IMR-90 (cell line): ENCODE measurements around the gene ASB13. TPM values are rescaled to one million over a fixed set of nuclear protein-coding genes. Genes with fewer than 3 reads are reported as not detected.

Experiments used
- ATAC-seq: fragments of 200-7000 bp; cut with Tn5 transposase; 2 replicates; pipeline ENCODE4 v1.9.1; 2020; ENCODE audit warnings: low read depth, mild to moderate bottlenecking, moderate library complexity
- BruUV-seq: library from RNA; stranded (reverse); fragments of 400-500 nt; replicated peaks from 2 replicates; lab custom pipeline; 2021; lab: Mats Ljungman, UMichigan
- CTCF ChIA-PET: fragments of 300-600 bp; formaldehyde crosslinking; extraction: SDS; loops from one replicate; lab custom pipeline; 2021; ENCODE audit warnings: antibody characterized with exemption; lab: Yijun Ruan, JAX
- POLR2A ChIA-PET: fragments of 300-600 bp; sonication (Branson Sonifier 250); formaldehyde crosslinking; loops from one replicate; lab custom pipeline; 2022; ENCODE audit warnings: antibody characterized with exemption; ENCODE audit not compliant: unreplicated experiment; lab: Charles Lee
- DNase-seq: peaks from one replicate; pipeline ENCODE4 v3.0.0; 2013
- H2AFZ ChIP-seq: replicated peaks from 2 replicates; pipeline ENCODE3; 2013; ENCODE audit warnings: low read length, mild to moderate bottlenecking; ENCODE audit not compliant: poor library complexity
- H2AK5ac ChIP-seq: 2 replicates; pipeline ENCODE4 v1.6.1; 2013; ENCODE audit warnings: low read depth, low read length, inconsistent platforms
- H2AK9ac ChIP-seq: replicated peaks from 2 replicates; pipeline ENCODE3; 2013; ENCODE audit warnings: mild to moderate bottlenecking, low read depth, low read length, moderate library complexity; ENCODE audit not compliant: poor library complexity
- H2BK120ac ChIP-seq: 2 replicates; pipeline ENCODE4 v1.6.1; 2013; ENCODE audit warnings: low read depth, low read length, inconsistent platforms
- H2BK15ac ChIP-seq: 3 replicates; pipeline ENCODE4 v1.6.1; 2013; ENCODE audit warnings: low read depth, low read length, inconsistent platforms
- H2BK20ac ChIP-seq: 2 replicates; pipeline ENCODE4 v1.6.1; 2013; ENCODE audit warnings: low read depth, mild to moderate bottlenecking, inconsistent platforms, low read length, moderate library complexity
- H2BK5ac ChIP-seq: 2 replicates; pipeline ENCODE4 v1.6.1; 2013; ENCODE audit warnings: mild to moderate bottlenecking, low read depth, low read length, inconsistent platforms; ENCODE audit not compliant: poor library complexity, severe bottlenecking
- H3K14ac ChIP-seq: replicated peaks from 2 replicates; pipeline ENCODE4 v1.6.1; 2013; ENCODE audit warnings: low read depth, low read length, inconsistent platforms
- H3K18ac ChIP-seq: 2 replicates; pipeline ENCODE4 v1.6.1; 2013; ENCODE audit warnings: low read depth, low read length, control low read depth
- H3K23ac ChIP-seq: 2 replicates; pipeline ENCODE4 v1.6.1; 2013; ENCODE audit warnings: low read depth, low read length, inconsistent platforms
- H3K27ac ChIP-seq: 2 replicates; pipeline ENCODE4 v1.5.1; 2013; ENCODE audit warnings: mild to moderate bottlenecking, control low read depth, low read length; ENCODE audit not compliant: insufficient read depth
- H3K27me3 ChIP-seq: 2 replicates; pipeline ENCODE4 v1.6.1; 2013; ENCODE audit warnings: low read length; ENCODE audit not compliant: control insufficient read depth, insufficient read depth
- H3K36me3 ChIP-seq: 2 replicates; pipeline ENCODE4 v1.6.1; 2013; ENCODE audit warnings: low read length, mixed read lengths; ENCODE audit not compliant: control insufficient read depth, insufficient read depth
- H3K4ac ChIP-seq: 2 replicates; pipeline ENCODE4 v1.6.1; 2013; ENCODE audit warnings: low read depth, low read length, inconsistent platforms
- H3K4me1 ChIP-seq: 2 replicates; pipeline ENCODE4 v1.6.1; 2013; ENCODE audit warnings: low read length, mixed read lengths; ENCODE audit not compliant: control insufficient read depth, insufficient read depth
- H3K4me2 ChIP-seq: 2 replicates; pipeline ENCODE4 v1.6.1; 2013; ENCODE audit warnings: low read depth, mild to moderate bottlenecking, control low read depth, low read length, moderate library complexity
- H3K4me3 ChIP-seq: 2 replicates; pipeline ENCODE4 v1.5.1; 2013; ENCODE audit warnings: low read depth, mild to moderate bottlenecking, control low read depth, low read length, moderate library complexity; ENCODE audit not compliant: insufficient read depth
- H3K56ac ChIP-seq: 2 replicates; pipeline ENCODE4 v1.6.1; 2013; ENCODE audit warnings: low read length, inconsistent platforms; ENCODE audit not compliant: insufficient read depth; ENCODE audit errors: extremely low read depth
- H3K79me1 ChIP-seq, 2 experiments: 2 replicates each; pipeline ENCODE4 v1.6.1; 2013; ENCODE audit warnings: low read length in 2 of 2, inconsistent platforms in 1 of 2, low read depth in 1 of 2
- H3K9ac ChIP-seq: 2 replicates; pipeline ENCODE4 v1.6.1; 2013; ENCODE audit warnings: low read depth, low read length, control low read depth
- H3K9me1 ChIP-seq: 2 replicates; pipeline ENCODE4 v1.6.1; 2013; ENCODE audit warnings: low read length, inconsistent platforms; ENCODE audit not compliant: insufficient read depth
- H3K9me3 ChIP-seq: 2 replicates; pipeline ENCODE4 v1.6.1; 2013; ENCODE audit warnings: low read length; ENCODE audit not compliant: control insufficient read depth, insufficient read depth
- H4K20me1 ChIP-seq: 2 replicates; pipeline ENCODE4 v1.6.1; 2013; ENCODE audit warnings: low read length, inconsistent platforms; ENCODE audit not compliant: insufficient read depth
- H4K5ac ChIP-seq: 2 replicates; pipeline ENCODE4 v1.6.1; 2013; ENCODE audit warnings: mild to moderate bottlenecking, low read depth, low read length, control low read depth
- H4K8ac ChIP-seq, 2 experiments: 2 replicates each; pipeline ENCODE4 v1.6.1; 2013; ENCODE audit warnings: low read depth in 2 of 2, low read length in 2 of 2, control low read depth in 1 of 2, inconsistent platforms in 1 of 2
- H4K91ac ChIP-seq: 2 replicates; pipeline ENCODE4 v1.6.1; 2013; ENCODE audit warnings: low read depth, low read length, inconsistent platforms; ENCODE audit not compliant: insufficient read depth
- BHLHE40 ChIP-seq: fragments of 150-350 bp; IDR thresholded peaks from 2 replicates; pipeline ENCODE4 v1.6.1; 2016; ENCODE audit warnings: mild to moderate bottlenecking, low read depth, low read length
- CHD1 ChIP-seq: IDR thresholded peaks from 2 replicates; pipeline ENCODE4 v1.6.1; 2012; ENCODE audit warnings: low read depth, low read length, improper control_type of control experiment
- FOS ChIP-seq: fragments of 150-350 bp; IDR thresholded peaks from 2 replicates; pipeline ENCODE4 v1.6.1; 2016; ENCODE audit warnings: low read depth, low read length
- MAFK ChIP-seq: IDR thresholded peaks from 2 replicates; pipeline ENCODE4 v1.6.1; 2012; ENCODE audit warnings: low read depth, low read length, improper control_type of control experiment
- MAZ ChIP-seq: IDR thresholded peaks from 2 replicates; pipeline ENCODE4 v1.6.1; 2012; ENCODE audit warnings: low read depth, mild to moderate bottlenecking, low read length, improper control_type of control experiment, moderate library complexity, borderline replicate concordance
- POLR2A ChIP-seq: IDR thresholded peaks from 2 replicates; pipeline ENCODE4 v1.6.1; 2012; ENCODE audit warnings: mild to moderate bottlenecking, low read depth, low read length
- RAD21 ChIP-seq: IDR thresholded peaks from 2 replicates; pipeline ENCODE4 v1.6.1; 2012; ENCODE audit warnings: low read length, improper control_type of control experiment
- RCOR1 ChIP-seq: IDR thresholded peaks from 2 replicates; pipeline ENCODE4 v1.6.1; 2012; ENCODE audit warnings: mild to moderate bottlenecking, low read length, improper control_type of control experiment; ENCODE audit not compliant: insufficient replicate concordance
- RFX5 ChIP-seq: IDR thresholded peaks from 2 replicates; pipeline ENCODE4 v1.8.0; 2012; ENCODE audit warnings: low read depth, mild to moderate bottlenecking, low read length, moderate library complexity
- SMC3 ChIP-seq: fragments of 150-350 bp; IDR thresholded peaks from 2 replicates; pipeline ENCODE4 v1.6.1; 2016; ENCODE audit warnings: low read depth, mild to moderate bottlenecking, antibody characterized with exemption, low read length, moderate library complexity
- WGBS, 2 experiments: methylation state at CpG; one replicate each; pipeline versions ENCODE4 v1.1.5 to v1.1.7; 2013; ENCODE audit warnings: missing lambda C conversion rate in 2 of 2; ENCODE audit not compliant: insufficient read length in 1 of 2; ENCODE audit errors: extremely low coverage in 2 of 2; 5-methylcytosine and 5-hydroxymethylcytosine counted together
- dilution Hi-C: fragments of 300-500 bp; cut with HindIII; formaldehyde crosslinking; loops from one replicate; pipeline ENCODE4 v1.14.3; 2018; ENCODE audit warnings: low sequenced_read_pairs; ENCODE audit not compliant: unreplicated experiment
- in situ Hi-C: fragments of 300-500 bp; cut with MboI; formaldehyde crosslinking; loops from 3 replicates; pipeline ENCODE4 v1.14.3; 2019; ENCODE audit warnings: low sequenced_read_pairs, inconsistent platforms, mixed read lengths
- intact Hi-C: fragments of 100-400 bp; cut with micrococcal nuclease; formaldehyde crosslinking; loops from 2 replicates; pipeline ENCODE4 v1.10.0; 2022
- polyA plus RNA-seq, 3 experiments: library from polyadenylated mRNA; depleted of rRNA; stranded (reverse); fragments of >200 nt; gene quantifications; 2 replicates each; pipeline ENCODE4 v1.2.3, GENCODE V29; 2012; ENCODE audit warnings: low replicate concordance in 1 of 3
- total RNA-seq: library from RNA; depleted of rRNA; stranded (reverse); fragments of >200 nt; gene quantifications from 2 replicates; pipeline ENCODE4 v1.2.3, GENCODE V29; 2012
- TF ChIP-seq, protein P1 (sequence below): conservative IDR thresholded peaks from 2 replicates; pipeline ENCODE4 v1.5.1; 2012; ENCODE audit warnings: mild to moderate bottlenecking, low read depth, low read length, improper control_type of control experiment

The ASB13 gene
- total and polyA plus RNA-seq, 2 of the 4 experiments (the other 2 are of a cell fraction) = 4.6 to 6.3 TPM

DNA sequence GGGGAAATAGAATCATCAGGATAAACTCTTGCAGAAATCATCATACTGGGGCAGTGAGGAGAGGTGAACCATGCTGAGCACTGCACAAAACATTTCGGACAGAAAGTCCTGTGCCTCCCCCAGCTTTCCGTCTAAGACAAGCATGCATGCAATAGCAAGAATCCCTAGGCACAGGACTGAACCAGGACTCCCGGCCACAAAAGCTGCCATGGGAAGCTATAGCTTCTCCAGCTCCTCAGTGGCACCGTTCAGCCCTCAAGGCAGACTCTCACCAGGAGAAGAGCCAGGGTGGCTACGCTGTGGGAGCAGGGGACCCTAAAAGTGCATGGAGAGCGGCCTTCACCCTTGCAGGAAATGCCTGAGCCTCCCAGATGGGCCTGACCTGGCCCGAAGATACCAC lies 70.8 kb downstream of the ASB13 start:
- TF ChIP-seq SMC3 (no peak), MAFK (no peak), BHLHE40 (no peak), POLR2A (no peak), CHD1 (no peak), RFX5 (no peak), MAZ (no peak), RCOR1 (no peak), RAD21 (no peak), FOS (no peak)
- TF ChIP-seq, protein P1, sequence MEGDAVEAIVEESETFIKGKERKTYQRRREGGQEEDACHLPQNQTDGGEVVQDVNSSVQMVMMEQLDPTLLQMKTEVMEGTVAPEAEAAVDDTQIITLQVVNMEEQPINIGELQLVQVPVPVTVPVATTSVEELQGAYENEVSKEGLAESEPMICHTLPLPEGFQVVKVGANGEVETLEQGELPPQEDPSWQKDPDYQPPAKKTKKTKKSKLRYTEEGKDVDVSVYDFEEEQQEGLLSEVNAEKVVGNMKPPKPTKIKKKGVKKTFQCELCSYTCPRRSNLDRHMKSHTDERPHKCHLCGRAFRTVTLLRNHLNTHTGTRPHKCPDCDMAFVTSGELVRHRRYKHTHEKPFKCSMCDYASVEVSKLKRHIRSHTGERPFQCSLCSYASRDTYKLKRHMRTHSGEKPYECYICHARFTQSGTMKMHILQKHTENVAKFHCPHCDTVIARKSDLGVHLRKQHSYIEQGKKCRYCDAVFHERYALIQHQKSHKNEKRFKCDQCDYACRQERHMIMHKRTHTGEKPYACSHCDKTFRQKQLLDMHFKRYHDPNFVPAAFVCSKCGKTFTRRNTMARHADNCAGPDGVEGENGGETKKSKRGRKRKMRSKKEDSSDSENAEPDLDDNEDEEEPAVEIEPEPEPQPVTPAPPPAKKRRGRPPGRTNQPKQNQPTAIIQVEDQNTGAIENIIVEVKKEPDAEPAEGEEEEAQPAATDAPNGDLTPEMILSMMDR = no peak
- no peaks in the 10 kb centered on the region for H3K36me3 ChIP-seq
- ChIA-PET POLR2A (no interaction called here), CTCF (interaction anchor here (1.6 kb wide), 1 partner anchor 27 kb away, joined by 4 read pairs; no protein-coding TSS in a partner anchor)
- DNase-seq (peak; percentile 29), ATAC-seq (peak; percentile 24)
- peak overlapping the region; percentile 6; the same call in 1 of the 2 replicates for H3K4me2 ChIP-seq
- BruUV-seq = no TSS peak
- H4K5ac ChIP-seq = peak overlapping the region; percentile 56; the same call in 1 of the 2 replicates
- peak overlapping the region; percentile 77 for H3K14ac ChIP-seq
- peak overlapping the region; percentile 91 for H2BK120ac ChIP-seq
- no peaks in the 10 kb centered on the region for H3K27me3 ChIP-seq
- peak overlapping the region; percentile 83 for H2BK20ac ChIP-seq
- H4K8ac ChIP-seq = peak overlapping the region; percentile 24 to 80
- peak overlapping the region; percentile 68; the same call in 2 of the 3 replicates for H2BK15ac ChIP-seq
- in situ Hi-C loops = no loop called here
- peak overlapping the region; percentile 8; the same call in 1 of the 2 replicates for H3K27ac ChIP-seq
- H3K4me1 ChIP-seq = peaks cover 18% of the 10 kb centered on the region
- H3K9me1 ChIP-seq = peaks cover 25% of the 10 kb centered on the region
- H3K56ac ChIP-seq = 0 out of 2 replicates have a peak overlapping the region, but pooled peaks have one; percentile 6
- no peaks in the 10 kb centered on the region for H3K9me3 ChIP-seq
- H3K18ac ChIP-seq = peak overlapping the region; percentile 16; the same call in 1 of the 2 replicates
- intact Hi-C loops = no loop called here
- peak overlapping the region; percentile 90 for H3K4ac ChIP-seq
- H3K9ac ChIP-seq = no peak overlapping the region
- peak overlapping the region; percentile 73 for H2AFZ ChIP-seq
- H3K4me3 ChIP-seq = no peak overlapping the region
- dilution Hi-C loops = no loop called here
- H4K91ac ChIP-seq = peak overlapping the region; percentile 86
- peak overlapping the region; percentile 66 for H2BK5ac ChIP-seq
- no peaks in the 10 kb centered on the region for H4K20me1 ChIP-seq
- H2AK5ac ChIP-seq = peak overlapping the region; percentile 54
- peaks cover 0 to 12% of the 10 kb centered on the region in 2 experiments; a peak in 1 of 4 replicates for H3K79me1 ChIP-seq
- 71% methylated on average over 1 of the region's 7 CpGs; no CpG with 5 or more reads in 1 of the 2 experiments for WGBS, 2 experiments
- peak overlapping the region; percentile 26 for H2AK9ac ChIP-seq
- peak overlapping the region; percentile 62 for H3K23ac ChIP-seq
